B cell (primary cell): ENCODE data around the gene GNG11. TPM values are rescaled to one million over a fixed set of nuclear protein-coding genes. Genes with fewer than 3 reads are reported as not detected.

Experiments used
- ATAC-seq: fragments of 200-7000 bp; cut with Tn5 transposase; one replicate; pipeline ENCODE4 v1.10.0; 2021; ENCODE audit warnings: low read depth, mild to moderate bottlenecking, moderate number of reproducible peaks, moderate library complexity
- CTCF ChIA-PET: fragments of 350-600 bp; sonication (Branson Sonifier 250); formaldehyde crosslinking; loops from one replicate; lab custom pipeline; 2021; ENCODE audit warnings: antibody characterized with exemption, inconsistent platforms; lab: Charles Lee
- POLR2A ChIA-PET: fragments of 350-600 bp; sonication (Branson Sonifier 250); formaldehyde crosslinking; loops from one replicate; lab custom pipeline; 2021; ENCODE audit warnings: antibody characterized with exemption; lab: Charles Lee
- DNase-seq: peaks from one replicate; pipeline ENCODE4 v3.0.0; 2013
- H2AFZ ChIP-seq: 2 replicates; pipeline ENCODE4 v1.6.1; 2012; ENCODE audit warnings: mild to moderate bottlenecking, low read depth, low read length; ENCODE audit not compliant: insufficient read depth, poor library complexity, severe bottlenecking
- H3K27ac ChIP-seq, 2 donors: 1 replicate in 1 of 2; 2 replicates in 1 of 2; pipeline ENCODE4 v1.5.1; 2012 to 2013; ENCODE audit warnings: low read length in 2 of 2, mild to moderate bottlenecking in 2 of 2, moderate library complexity in 1 of 2
- H3K27me3 ChIP-seq, 4 experiments: fragments of 200-600 bp in 1 of 4; sonication (generic) in 1 of 4; replicated peaks in 1 of 4; 1 replicate in 2 of 4; 2 replicates in 2 of 4; pipeline versions ENCODE4 v1.6.1 to v1.7.0; 2013 to 2016; ENCODE audit warnings: low read length in 3 of 4, mild to moderate bottlenecking in 2 of 4, mixed read lengths in 1 of 4, moderate library complexity in 1 of 4; ENCODE audit not compliant: insufficient read depth in 4 of 4, control insufficient read depth in 3 of 4; ENCODE audit errors: control extremely low read depth in 1 of 4
- H3K36me3 ChIP-seq, 2 experiments: replicated peaks in 1 of 2; 1 replicate in 1 of 2; 2 replicates in 1 of 2; pipeline versions ENCODE4 v1.6.1 to v1.7.1; 2013; ENCODE audit warnings: low read length in 1 of 2; ENCODE audit not compliant: insufficient read depth in 2 of 2, control insufficient read depth in 1 of 2; ENCODE audit errors: control extremely low read depth in 1 of 2, extremely low read depth in 1 of 2
- H3K4me1 ChIP-seq, 2 donors: fragments of 200-600 bp in 1 of 2; sonication (generic) in 1 of 2; 1 replicate in 1 of 2; 2 replicates in 1 of 2; pipeline versions ENCODE4 v1.5.1 to v1.6.1; 2013 to 2017; ENCODE audit warnings: low read length in 2 of 2; ENCODE audit not compliant: control insufficient read depth in 2 of 2, insufficient read depth in 2 of 2
- H3K4me2 ChIP-seq: replicated peaks from 2 replicates; pipeline ENCODE3; 2012; ENCODE audit warnings: mild to moderate bottlenecking, low read depth, low read length; ENCODE audit not compliant: poor library complexity, severe bottlenecking
- H3K4me3 ChIP-seq, 5 experiments: fragments of 200-600 bp in 1 of 5; sonication (generic) in 1 of 5; 1 replicate in 3 of 5; 2 replicates in 2 of 5; pipeline versions ENCODE4 v1.5.1 to v1.7.0; 2011 to 2016; ENCODE audit warnings: low read length in 4 of 5, mild to moderate bottlenecking in 4 of 5, low read depth in 2 of 5, control low read depth in 1 of 5, moderate library complexity in 1 of 5; ENCODE audit not compliant: insufficient read depth in 1 of 5; ENCODE audit errors: control extremely low read depth in 1 of 5, extremely low read depth in 1 of 5
- H3K79me2 ChIP-seq: fragments of 200-600 bp; sonication (generic); one replicate; pipeline ENCODE4 v1.6.0; 2016; ENCODE audit warnings: low read length; ENCODE audit not compliant: control insufficient read depth, insufficient read depth
- H3K9ac ChIP-seq: fragments of 200-600 bp; sonication (generic); 2 replicates; pipeline ENCODE4 v1.6.1; 2017; ENCODE audit warnings: mild to moderate bottlenecking, low read length, moderate library complexity
- H3K9me3 ChIP-seq, 3 donors: one replicate each; pipeline versions ENCODE4 v1.6.1 to v1.7.1; 2013; ENCODE audit warnings: low read length in 2 of 3; ENCODE audit not compliant: control insufficient read depth in 2 of 3, insufficient read depth in 1 of 3; ENCODE audit errors: control extremely low read depth in 1 of 3
- H4K20me1 ChIP-seq: 2 replicates; pipeline ENCODE4 v1.6.0; 2012; ENCODE audit warnings: mild to moderate bottlenecking, low read length; ENCODE audit not compliant: insufficient read depth, control insufficient read depth, poor library complexity, severe bottlenecking
- H3K27ac Mint-ChIP-seq: one replicate; pipeline ENCODE4 v1.8.0; 2021; ENCODE audit warnings: mixed read lengths
- H3K27me3 Mint-ChIP-seq: one replicate; pipeline ENCODE4 v1.8.0; 2021; ENCODE audit warnings: mixed read lengths
- H3K4me1 Mint-ChIP-seq: one replicate; pipeline ENCODE4 v1.8.0; 2021; ENCODE audit warnings: mixed read lengths
- H3K4me3 Mint-ChIP-seq: one replicate; pipeline ENCODE4 v1.8.0; 2021; ENCODE audit warnings: mixed read lengths
- H3K9me3 Mint-ChIP-seq: one replicate; pipeline ENCODE4 v1.8.0; 2022; ENCODE audit warnings: mixed read lengths; ENCODE audit not compliant: insufficient read depth
- CTCF ChIP-seq: fragments of 200-600 bp; IDR thresholded peaks from one replicate; pipeline ENCODE4 v1.8.0; 2022; ENCODE audit warnings: antibody characterized with exemption, mild to moderate bottlenecking
- EZH2 ChIP-seq: IDR thresholded peaks from 2 replicates; pipeline ENCODE4 v1.6.1; 2012; ENCODE audit warnings: borderline replicate concordance, low read depth, mild to moderate bottlenecking, moderate library complexity, low read length; ENCODE audit not compliant: insufficient read depth, poor library complexity, severe bottlenecking
- WGBS: methylation state at CpG from one replicate; pipeline ENCODE4 v1.1.5; 2013; ENCODE audit warnings: missing lambda C conversion rate; ENCODE audit not compliant: insufficient coverage; 5-methylcytosine and 5-hydroxymethylcytosine counted together
- intact Hi-C: fragments of 100-400 bp; cut with micrococcal nuclease; formaldehyde crosslinking; loops from one replicate; pipeline ENCODE4 v1.10.0; 2022
- polyA plus RNA-seq: library from polyadenylated mRNA; depleted of rRNA; stranded (reverse); fragments of >200 nt; gene quantifications from 2 replicates; pipeline ENCODE4 v1.2.3, GENCODE V29; 2012
- total RNA-seq, 2 donors: library from RNA; stranded (reverse); fragments of 120-200 nt in 1 of 2; gene quantifications; 1 replicate in 1 of 2; 2 replicates in 1 of 2; pipeline versions ENCODE4 v1.2.3 to v1.2.4, GENCODE V29; 2013 to 2022

GNG11 gene
- total and polyA plus RNA-seq, 2 donors (not counting 1 experiment from before 2014, with no cell fraction given), result 0.37 to 1.7 TPM

- H3K27me3 Mint-ChIP-seq, result peaks cover 3% of the 10 kb centered on the region
Observed at GRCh38 chr7:93931655-93932054, 10.1 kb downstream of the GNG11 start.

GRCh38 chr7:93933156-93933555, 11.6 kb downstream of the GNG11 start:
- H3K27ac Mint-ChIP-seq, result no peak overlapping the region
- Histone ChIP-seq H3K4me2 (no peak overlapping the region), H3K9ac (no peak overlapping the region), H3K27me3 (no peaks in the 10 kb centered on the region), H3K9me3 (no peaks in the 10 kb centered on the region), H2AFZ (no peak overlapping the region), H4K20me1 (no peaks in the 10 kb centered on the region), H3K4me1 (no peaks in the 10 kb centered on the region), H3K36me3 (no peaks in the 10 kb centered on the region), H3K79me2 (no peaks in the 10 kb centered on the region), H3K4me3 (no peak overlapping the region), H3K27ac (no peak overlapping the region)
- H3K4me3 Mint-ChIP-seq, result no peak overlapping the region
- POLR2A ChIA-PET, result no interaction called here
- CTCF ChIA-PET, result interaction anchor here (2.5 kb wide), 1 partner anchor 30 kb away, joined by 5 read pairs; no protein-coding TSS in a partner anchor
- intact Hi-C loops, result no loop called here
- DNase-seq, result no peak
- ATAC-seq, result no peak
- H3K9me3 Mint-ChIP-seq, result peaks cover 3% of the 10 kb centered on the region
- peaks cover 6% of the 10 kb centered on the region for H3K27me3 Mint-ChIP-seq
- 100% methylated on average over 3 of the region's 3 CpGs for WGBS
- TF ChIP-seq EZH2 (no peak), CTCF (no peak)
- no peaks in the 10 kb centered on the region for H3K4me1 Mint-ChIP-seq

More at GRCh38 chr7:93931655-93932054, 10.1 kb downstream of the GNG11 start:
- ATAC-seq (no peak), DNase-seq (no peak)
- no peaks in the 10 kb centered on the region for H3K27me3 ChIP-seq
- Mint-ChIP-seq H3K9me3 (peaks cover 3% of the 10 kb centered on the region), H3K4me3 (no peak overlapping the region), H3K4me1 (no peaks in the 10 kb centered on the region), H3K27ac (no peak overlapping the region)
- intact Hi-C loops, result no loop called here
- no peak overlapping the region for H3K27ac ChIP-seq
- TF ChIP-seq EZH2, result no peak
- no peak for TF ChIP-seq CTCF
- no peak overlapping the region for H2AFZ ChIP-seq
- H3K9me3 ChIP-seq, result no peaks in the 10 kb centered on the region
- no peaks in the 10 kb centered on the region for H3K79me2 ChIP-seq
- no peak overlapping the region for H3K9ac ChIP-seq
- no peak overlapping the region for H3K4me3 ChIP-seq
- H3K4me1 ChIP-seq, result no peaks in the 10 kb centered on the region
- ChIA-PET CTCF (interaction anchor here (1.2 to 2.5 kb wide), 2 partner anchors 12 to 29 kb away, joined by 3 to 5 read pairs; no protein-coding TSS in a partner anchor), POLR2A (no interaction called here)
- no CpG with 5 or more reads among the region's 3 CpGs for WGBS
- no peaks in the 10 kb centered on the region for H3K36me3 ChIP-seq
- no peaks in the 10 kb centered on the region for H4K20me1 ChIP-seq
- H3K4me2 ChIP-seq, result no peak overlapping the region
